ENCODE results near the gene CRTAC1.

The CRTAC1 gene

DNA sequence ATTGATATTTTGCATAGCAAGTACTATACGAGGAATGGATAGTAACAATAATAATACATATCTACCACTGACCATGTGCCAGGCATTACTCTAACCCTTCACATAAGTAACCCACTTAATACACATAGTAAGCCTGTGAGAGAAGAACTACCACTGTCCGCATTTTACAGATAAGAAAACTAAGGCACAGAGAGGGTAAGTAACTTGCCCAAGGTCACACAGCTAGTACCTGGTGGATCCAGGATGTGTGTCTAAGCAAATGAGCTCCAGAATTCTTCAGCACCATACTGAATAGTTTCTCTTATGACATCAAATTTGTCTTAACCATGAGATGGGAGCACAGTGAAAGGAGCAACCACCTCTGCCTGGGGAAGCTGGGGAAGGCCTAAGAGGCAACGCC lies 10.2 kb downstream of the CRTAC1 start:
- Histone ChIP-seq H3K79me1 (replicated peaks; ENCODE audit: low read length, poor library complexity, severe bottlenecking) (no peaks in the 10 kb centered on the region), H2BK120ac (ENCODE audit: low read depth, low read length) (no peak overlapping the region), H3K36me3 (ENCODE audit: control insufficient read depth in 1 of 2, insufficient read depth in 2 of 2, low read depth in 1 of 2, low read length in 2 of 2) (no peaks in the 10 kb centered on the region), H2AFZ (ENCODE audit: low read depth, low read length) (no peak overlapping the region), H4K8ac (ENCODE audit: low read length) (no peak overlapping the region), H3K4me1 (ENCODE audit: control insufficient read depth, insufficient read depth, low read depth, low read length) (no peaks in the 10 kb centered on the region), H3K9ac (ENCODE audit: low read length) (no peak overlapping the region), H3K27me3 (ENCODE audit: control insufficient read depth in 1 of 2, insufficient read depth in 1 of 2, low read length in 2 of 2) (peaks cover 60 to 87% of the 10 kb centered on the region in 2 experiments), H3K4ac (ENCODE audit: low read depth in 1 of 2, low read length in 2 of 2) (no peak overlapping the region), H2BK12ac (ENCODE audit: low read length in 2 of 2) (no peak overlapping the region), H4K91ac (ENCODE audit: low read length) (no peak overlapping the region), H3K18ac (ENCODE audit: low read depth in 1 of 2, low read length in 2 of 2) (no peak overlapping the region), H2BK15ac (ENCODE audit: low read depth, poor library complexity, severe bottlenecking) (no peak overlapping the region), H3K4me3 (ENCODE audit: insufficient read depth in 1 of 2, low read depth in 1 of 2, low read length in 2 of 2) (no peak overlapping the region), H2BK5ac (ENCODE audit: low read depth, low read length, poor library complexity, severe bottlenecking) (no peak overlapping the region), H3K27ac (ENCODE audit: low read length, poor library complexity, severe bottlenecking) (no peak overlapping the region), H3K23ac (ENCODE audit: low read length in 2 of 2) (no peak overlapping the region), H3K4me2 (ENCODE audit: low read length, poor library complexity, severe bottlenecking) (no peak overlapping the region), H2AK5ac (ENCODE audit: low read length, severe bottlenecking) (no peak overlapping the region), H3K9me3 (ENCODE audit: control insufficient read depth, low read length) (no peaks in the 10 kb centered on the region), H3K14ac (ENCODE audit: low read length in 2 of 2) (no peak overlapping the region)
- no peak for DNase-seq
- WGBS: 86% methylated on average over 3 of the region's 3 CpGs

DNA sequence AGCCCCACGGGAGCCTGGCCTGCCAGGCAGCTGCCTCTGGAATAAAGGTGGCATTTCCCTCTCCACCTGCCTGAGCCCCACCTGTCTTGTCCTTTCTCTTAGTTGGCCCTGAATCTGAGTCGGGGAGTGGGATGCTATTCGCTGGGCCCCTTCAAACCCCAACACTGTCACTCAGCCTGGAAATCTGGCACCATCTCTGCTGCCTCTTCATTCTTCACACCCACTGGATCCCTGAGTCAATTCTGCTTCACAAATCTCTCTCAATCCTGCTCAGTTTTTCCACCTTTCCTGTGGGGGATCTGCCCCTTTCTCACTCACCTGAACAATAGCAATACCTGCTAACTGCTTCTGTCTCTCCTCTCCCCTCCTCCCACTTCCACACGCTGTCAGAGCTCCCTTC lies 10.6 kb downstream of the CRTAC1 start:
- Histone ChIP-seq H4K8ac (ENCODE audit: low read length) (no peak overlapping the region), H3K36me3 (ENCODE audit: control insufficient read depth in 1 of 2, insufficient read depth in 2 of 2, low read depth in 1 of 2, low read length in 2 of 2) (no peaks in the 10 kb centered on the region), H3K18ac (ENCODE audit: low read depth in 1 of 2, low read length in 2 of 2) (no peak overlapping the region), H3K9me3 (ENCODE audit: control insufficient read depth, low read length) (no peaks in the 10 kb centered on the region), H3K4me3 (ENCODE audit: insufficient read depth in 1 of 2, low read depth in 1 of 2, low read length in 2 of 2) (no peak overlapping the region), H3K27ac (ENCODE audit: low read length, poor library complexity, severe bottlenecking) (no peak overlapping the region), H3K27me3 (ENCODE audit: control insufficient read depth in 1 of 2, insufficient read depth in 1 of 2, low read length in 2 of 2) (peaks cover 55 to 86% of the 10 kb centered on the region in 2 experiments), H3K4me2 (ENCODE audit: low read length, poor library complexity, severe bottlenecking) (no peak overlapping the region), H2AFZ (ENCODE audit: low read depth, low read length) (no peak overlapping the region), H2BK15ac (ENCODE audit: low read depth, poor library complexity, severe bottlenecking) (no peak overlapping the region), H4K91ac (ENCODE audit: low read length) (no peak overlapping the region), H2BK5ac (ENCODE audit: low read depth, low read length, poor library complexity, severe bottlenecking) (no peak overlapping the region), H3K4ac (ENCODE audit: low read depth in 1 of 2, low read length in 2 of 2) (no peak overlapping the region), H3K23ac (ENCODE audit: low read length in 2 of 2) (no peak overlapping the region), H3K4me1 (ENCODE audit: control insufficient read depth, insufficient read depth, low read depth, low read length) (no peaks in the 10 kb centered on the region), H2BK120ac (ENCODE audit: low read depth, low read length) (no peak overlapping the region), H3K14ac (ENCODE audit: low read length in 2 of 2) (no peak overlapping the region), H3K79me1 (replicated peaks; ENCODE audit: low read length, poor library complexity, severe bottlenecking) (no peaks in the 10 kb centered on the region), H2AK5ac (ENCODE audit: low read length, severe bottlenecking) (no peak overlapping the region), H3K9ac (ENCODE audit: low read length) (no peak overlapping the region), H2BK12ac (ENCODE audit: low read length in 2 of 2) (no peak overlapping the region)
- 60% methylated on average over 4 of the region's 4 CpGs for WGBS
- no peak for DNase-seq

DNA sequence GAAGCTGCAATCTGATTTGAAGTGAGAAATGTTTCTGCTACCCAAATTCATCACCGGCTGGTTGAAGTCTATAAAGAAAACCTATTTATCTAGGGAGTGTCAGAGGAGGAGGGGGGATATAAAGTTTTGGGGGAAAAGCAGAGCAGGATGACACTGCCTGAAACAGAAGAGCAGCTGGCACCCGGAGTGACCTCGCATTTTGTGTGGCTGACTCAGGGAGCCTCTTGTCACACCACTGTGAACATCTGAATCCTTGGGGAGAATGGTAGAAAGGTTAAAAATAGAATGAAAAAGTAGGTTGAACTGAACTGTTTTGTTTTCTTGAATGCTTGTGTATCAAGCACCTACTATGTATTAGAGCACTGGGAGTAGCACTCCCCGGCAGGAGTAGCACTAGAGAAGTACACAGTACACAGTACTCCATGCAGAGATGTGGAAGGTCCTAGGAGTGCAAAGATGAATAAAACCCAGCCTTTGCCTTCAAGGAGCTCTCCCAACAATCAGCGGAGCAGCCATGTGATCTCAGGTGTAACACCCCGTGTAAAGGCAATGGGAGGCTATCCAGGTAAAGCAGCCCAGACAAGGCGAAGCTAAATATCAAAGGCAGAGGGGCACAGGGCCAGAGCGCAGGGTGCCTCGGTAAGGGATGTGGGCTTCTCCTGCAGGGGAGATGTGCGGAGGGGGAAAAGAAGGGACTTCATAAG lies 13.5 kb downstream of the CRTAC1 start:
- Histone ChIP-seq H3K9ac (ENCODE audit: low read length) (no peak overlapping the region), H2BK12ac (ENCODE audit: low read length in 2 of 2) (no peak overlapping the region), H3K9me3 (ENCODE audit: control insufficient read depth, low read length) (no peaks in the 10 kb centered on the region), H3K27ac (ENCODE audit: low read length, poor library complexity, severe bottlenecking) (no peak overlapping the region), H3K79me1 (replicated peaks; ENCODE audit: low read length, poor library complexity, severe bottlenecking) (no peaks in the 10 kb centered on the region), H4K8ac (ENCODE audit: low read length) (no peak overlapping the region), H2AK5ac (ENCODE audit: low read length, severe bottlenecking) (no peak overlapping the region), H2BK15ac (ENCODE audit: low read depth, poor library complexity, severe bottlenecking) (no peak overlapping the region), H3K14ac (ENCODE audit: low read length in 2 of 2) (no peak overlapping the region), H3K36me3 (ENCODE audit: control insufficient read depth in 1 of 2, insufficient read depth in 2 of 2, low read depth in 1 of 2, low read length in 2 of 2) (no peaks in the 10 kb centered on the region), H3K23ac (ENCODE audit: low read length in 2 of 2) (no peak overlapping the region), H3K4ac (ENCODE audit: low read depth in 1 of 2, low read length in 2 of 2) (no peak overlapping the region), H3K4me1 (ENCODE audit: control insufficient read depth, insufficient read depth, low read depth, low read length) (no peaks in the 10 kb centered on the region), H2AFZ (ENCODE audit: low read depth, low read length) (peak overlapping the region; percentile 42), H3K4me3 (ENCODE audit: insufficient read depth in 1 of 2, low read depth in 1 of 2, low read length in 2 of 2) (no peak overlapping the region), H3K4me2 (ENCODE audit: low read length, poor library complexity, severe bottlenecking) (no peak overlapping the region), H3K18ac (ENCODE audit: low read depth in 1 of 2, low read length in 2 of 2) (no peak overlapping the region), H4K91ac (ENCODE audit: low read length) (no peak overlapping the region), H2BK120ac (ENCODE audit: low read depth, low read length) (no peak overlapping the region), H3K27me3 (ENCODE audit: control insufficient read depth in 1 of 2, insufficient read depth in 1 of 2, low read length in 2 of 2) (peaks cover 38 to 81% of the 10 kb centered on the region in 2 experiments), H2BK5ac (ENCODE audit: low read depth, low read length, poor library complexity, severe bottlenecking) (no peak overlapping the region)
- WGBS: 91% methylated on average over 10 of the region's 10 CpGs
- no peak for DNase-seq

DNA sequence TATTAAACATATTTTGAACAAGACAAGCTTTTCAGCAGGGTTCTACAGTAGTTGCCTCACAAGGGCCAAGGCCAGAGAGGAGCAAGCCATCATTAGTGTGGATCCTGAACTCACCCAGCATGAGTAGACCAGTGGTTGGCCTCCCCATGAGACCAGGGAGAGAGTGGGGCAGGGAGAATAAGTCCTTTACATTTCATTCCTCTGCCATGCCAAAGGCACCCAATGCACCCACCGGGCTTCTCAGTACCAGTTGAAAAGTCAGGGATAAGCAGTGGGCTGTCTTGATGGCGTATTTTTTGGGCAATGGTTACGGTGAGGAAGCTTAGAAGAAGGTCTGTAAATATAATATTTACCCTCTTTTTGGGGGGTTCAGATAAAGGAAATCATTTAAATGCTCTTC lies 16.6 kb downstream of the CRTAC1 start:
- Histone ChIP-seq H3K79me1 (replicated peaks; ENCODE audit: low read length, poor library complexity, severe bottlenecking) (no peaks in the 10 kb centered on the region), H3K9me3 (ENCODE audit: control insufficient read depth, low read length) (no peaks in the 10 kb centered on the region)

More for the DNA sequence above, 16.6 kb downstream of the CRTAC1 start:
- no peak for DNase-seq
- Histone ChIP-seq H3K4me2 (ENCODE audit: low read length, poor library complexity, severe bottlenecking) (no peak overlapping the region), H2BK120ac (ENCODE audit: low read depth, low read length) (no peak overlapping the region), H4K8ac (ENCODE audit: low read length) (no peak overlapping the region), H3K18ac (ENCODE audit: low read depth in 1 of 2, low read length in 2 of 2) (no peak overlapping the region), H3K23ac (ENCODE audit: low read length in 2 of 2) (no peak overlapping the region), H3K9ac (ENCODE audit: low read length) (no peak overlapping the region), H3K14ac (ENCODE audit: low read length in 2 of 2) (no peak overlapping the region), H3K4ac (ENCODE audit: low read depth in 1 of 2, low read length in 2 of 2) (no peak overlapping the region), H3K27me3 (ENCODE audit: control insufficient read depth in 1 of 2, insufficient read depth in 1 of 2, low read length in 2 of 2) (peaks cover 30 to 76% of the 10 kb centered on the region in 2 experiments), H2AFZ (ENCODE audit: low read depth, low read length) (no peak overlapping the region), H2BK12ac (ENCODE audit: low read length in 2 of 2) (no peak overlapping the region), H2BK15ac (ENCODE audit: low read depth, poor library complexity, severe bottlenecking) (no peak overlapping the region), H4K91ac (ENCODE audit: low read length) (no peak overlapping the region), H2AK5ac (ENCODE audit: low read length, severe bottlenecking) (no peak overlapping the region), H2BK5ac (ENCODE audit: low read depth, low read length, poor library complexity, severe bottlenecking) (no peak overlapping the region), H3K36me3 (ENCODE audit: control insufficient read depth in 1 of 2, insufficient read depth in 2 of 2, low read depth in 1 of 2, low read length in 2 of 2) (no peaks in the 10 kb centered on the region), H3K4me3 (ENCODE audit: insufficient read depth in 1 of 2, low read depth in 1 of 2, low read length in 2 of 2) (no peak overlapping the region), H3K27ac (ENCODE audit: low read length, poor library complexity, severe bottlenecking) (no peak overlapping the region), H3K4me1 (ENCODE audit: control insufficient read depth, insufficient read depth, low read depth, low read length) (no peaks in the 10 kb centered on the region)
- WGBS: 70% methylated on average over 2 of the region's 3 CpGs

Measured in mesenchymal stem cell (in vitro differentiated cells and primary cell).